Measurements from ENCODE around the gene ATOSB.

ATOSB gene

DNA sequence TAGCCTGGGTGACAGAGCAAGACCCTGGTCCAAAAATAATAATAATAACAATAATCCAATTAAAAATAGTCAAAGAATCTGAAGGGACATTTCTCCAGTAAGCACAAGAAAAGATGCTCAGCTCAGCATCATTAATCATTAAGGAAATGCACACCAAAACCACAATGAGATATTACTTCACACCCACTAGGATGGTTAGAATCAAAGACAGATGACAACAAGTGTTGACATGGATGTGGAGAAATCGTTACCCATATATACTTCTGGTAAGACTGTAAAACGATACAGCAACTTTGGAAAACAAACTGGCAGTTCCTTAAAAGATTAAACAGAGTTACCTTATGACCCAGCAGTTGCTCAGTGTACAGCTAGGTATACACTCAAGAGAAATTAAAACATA is 30.6 kb downstream of the ATOSB start:
- no peak for DNase-seq

DNA sequence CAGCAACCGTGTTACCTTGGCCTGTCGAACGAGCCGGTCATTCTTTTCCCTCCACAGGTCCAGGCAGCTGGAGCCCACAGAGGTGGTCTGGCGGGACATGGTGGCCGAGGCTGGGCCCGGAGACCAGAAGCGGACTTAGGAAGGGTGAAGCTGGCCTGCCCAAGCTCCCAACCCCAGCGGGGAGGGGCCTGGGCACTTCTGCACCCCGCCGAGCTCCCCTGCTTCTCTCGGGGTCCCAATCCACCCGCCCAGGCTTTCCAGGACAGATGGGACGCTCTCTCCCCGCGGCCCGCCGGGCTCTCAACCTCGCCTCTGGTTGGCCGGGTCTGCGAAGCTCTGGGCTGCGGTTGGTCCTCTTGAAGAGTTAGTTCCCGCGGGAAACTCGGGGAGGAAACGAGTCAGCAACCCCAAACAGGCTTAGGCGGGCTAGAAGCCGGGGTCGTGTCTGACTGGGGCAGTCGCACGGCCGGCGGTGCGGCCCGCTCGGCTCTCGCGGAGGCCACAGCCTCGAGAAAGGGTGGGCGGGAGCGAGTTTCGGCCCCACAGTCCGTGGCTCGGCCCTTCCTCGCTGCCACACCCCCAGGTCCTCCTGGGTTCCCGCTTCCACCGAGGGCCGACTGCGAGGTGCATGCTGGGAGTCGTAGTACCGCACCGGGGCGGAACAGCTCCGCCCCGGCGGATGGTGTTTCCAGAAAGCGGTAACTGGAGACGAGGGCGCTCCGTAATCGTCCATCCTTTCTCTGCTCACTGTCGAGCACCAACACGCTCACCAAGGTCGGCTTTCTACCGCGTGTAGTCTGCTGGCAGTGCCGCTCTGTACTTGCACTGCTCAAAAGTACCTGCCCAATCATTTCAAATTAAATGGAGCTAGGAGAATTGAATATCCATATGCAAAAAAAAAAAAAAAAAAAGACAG is 36.0 kb downstream of the ATOSB start, which contains the start of gene FANCG:
FANCG (minus strand) TSS at position 517 of the 916 bp plus-strand sequence; CDS start at position 99, 418 bp downstream.
- DNase-seq, result peak; percentile 98

DNA sequence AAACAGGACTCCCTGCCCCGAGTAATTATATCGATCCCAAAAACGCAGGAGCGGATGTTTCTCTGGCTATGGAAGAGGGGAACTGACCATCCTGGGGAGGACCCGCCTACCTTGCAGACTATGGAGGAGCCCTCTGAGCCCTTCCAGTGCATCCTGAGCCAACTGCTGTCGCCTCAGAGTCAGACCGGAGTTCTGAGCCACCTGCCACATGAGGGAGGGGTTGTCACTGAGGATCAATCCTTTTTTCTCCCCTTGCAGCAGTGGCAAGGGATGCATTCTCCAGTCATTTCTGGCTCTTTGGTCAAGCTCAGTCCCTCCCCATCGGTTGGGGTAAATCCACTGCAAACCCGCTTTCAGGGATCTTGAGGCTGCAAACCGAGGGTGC is 36.6 kb downstream of the ATOSB start:
- no peak for DNase-seq

DNA sequence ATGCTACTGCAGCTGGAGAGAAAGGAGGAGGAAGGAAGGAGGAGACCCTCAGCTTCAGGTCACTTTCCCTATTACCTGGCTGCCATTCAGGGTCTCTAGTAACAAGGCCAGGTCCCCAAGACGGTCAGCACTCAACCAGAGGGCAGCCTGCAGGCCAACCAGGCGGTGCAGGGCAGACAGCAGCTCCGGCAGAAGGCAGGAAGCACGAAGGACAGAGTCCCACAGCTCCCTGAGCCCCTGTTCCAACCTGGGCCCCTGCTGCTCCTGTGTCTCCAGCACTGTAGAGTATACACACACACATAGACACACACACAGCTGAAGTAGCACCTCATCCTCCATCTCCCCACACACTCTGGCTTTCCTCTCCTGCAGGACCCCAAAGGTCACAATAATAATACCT is 37.6 kb downstream of the ATOSB start:
- no peak for DNase-seq

DNA sequence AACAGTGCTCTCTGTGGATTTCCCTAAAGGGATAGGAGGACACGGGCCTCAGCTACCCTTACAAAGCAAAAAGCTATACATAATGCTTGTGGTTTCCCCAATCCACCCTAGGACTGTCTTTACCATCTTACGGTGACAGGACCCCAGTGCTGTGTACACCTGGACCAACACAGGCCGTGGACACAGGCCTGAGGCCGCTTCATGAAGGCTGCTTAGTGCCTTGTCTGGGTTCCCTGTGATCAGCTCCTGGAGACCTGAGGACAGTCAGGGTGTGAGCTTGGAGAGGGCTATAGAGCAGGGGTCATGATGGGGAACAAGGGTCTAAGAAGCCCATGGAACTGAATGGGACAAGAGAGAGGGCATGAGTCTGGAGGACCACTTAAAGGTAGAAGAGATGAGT is 38.8 kb downstream of the ATOSB start:
- no peak for DNase-seq

DNA sequence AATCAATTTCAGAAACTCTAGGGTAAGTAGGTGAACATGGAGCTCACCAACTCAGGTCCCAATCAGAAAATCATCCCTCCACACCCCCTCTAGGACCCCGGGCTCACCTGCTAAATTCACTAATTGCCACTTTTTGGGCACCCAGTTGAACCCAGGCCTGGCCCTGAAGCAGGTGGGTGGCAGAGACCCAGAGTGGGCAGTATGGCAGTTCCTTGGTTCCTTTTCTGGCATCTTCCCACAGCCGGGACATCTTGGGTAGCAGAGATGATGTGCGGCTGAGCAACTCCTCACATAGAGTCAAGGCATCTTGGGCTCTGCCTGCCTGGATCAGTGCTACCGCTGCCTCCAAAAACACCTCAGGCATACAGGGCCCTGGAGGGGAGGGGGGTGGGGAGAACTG is 40.3 kb downstream of the ATOSB start:
- DNase-seq, result no peak

DNA sequence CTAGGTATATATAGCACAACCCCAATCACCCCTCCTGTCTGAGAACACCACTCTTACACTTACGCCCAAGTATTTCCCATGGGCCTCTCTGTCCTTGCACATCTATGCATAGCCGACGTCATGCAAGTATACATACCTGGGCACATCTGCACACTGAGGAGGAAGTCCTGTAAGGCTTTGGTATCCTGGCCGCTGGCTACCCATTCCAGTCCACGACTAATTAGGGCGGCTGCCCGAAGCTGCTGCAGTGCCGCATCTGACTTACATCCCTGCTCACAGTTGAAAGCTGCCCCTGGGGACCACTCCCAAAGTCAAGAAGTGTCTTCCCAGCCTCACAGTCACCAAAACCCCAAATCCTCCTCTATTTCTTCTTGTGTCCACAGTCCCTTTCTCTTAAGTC is 40.9 kb downstream of the ATOSB start:
- DNase-seq, result no peak

DNA sequence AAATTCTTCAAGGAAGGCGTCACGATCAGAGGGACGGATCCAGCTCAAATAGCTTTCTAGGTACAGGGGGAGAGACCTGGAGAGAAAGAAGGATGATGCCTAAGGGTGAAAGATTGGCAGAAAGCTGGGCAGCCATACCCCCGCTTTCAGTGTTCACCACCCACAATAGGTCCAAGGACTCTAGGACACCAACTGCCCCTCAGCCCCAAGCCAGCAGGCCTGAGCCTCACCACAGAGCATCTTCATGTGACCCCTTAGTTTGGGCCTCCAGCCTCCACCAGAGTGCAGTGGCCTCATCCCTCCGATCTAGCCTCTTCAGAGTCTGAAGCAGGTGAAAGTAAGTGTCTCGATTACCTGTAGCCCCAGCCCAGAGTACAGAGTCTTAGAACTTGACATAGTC is 41.5 kb downstream of the ATOSB start:
- no peak for DNase-seq

DNA sequence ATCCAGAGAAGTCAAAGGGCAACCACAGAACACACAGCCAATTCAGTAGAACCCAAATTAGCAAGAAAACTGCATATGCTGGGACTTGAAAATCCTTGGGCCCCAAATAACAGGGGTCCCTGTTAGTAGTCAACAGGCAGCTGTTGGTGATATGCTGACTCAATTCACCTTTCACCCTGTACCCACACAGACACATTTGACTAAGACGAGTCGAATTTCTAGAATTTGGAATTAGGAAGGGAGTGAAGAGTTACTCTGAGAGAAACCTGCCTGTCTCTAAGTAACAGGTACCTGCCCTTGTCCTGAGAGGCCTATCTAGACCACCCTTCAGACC is 42.4 kb downstream of the ATOSB start:
- no peak for DNase-seq

DNA sequence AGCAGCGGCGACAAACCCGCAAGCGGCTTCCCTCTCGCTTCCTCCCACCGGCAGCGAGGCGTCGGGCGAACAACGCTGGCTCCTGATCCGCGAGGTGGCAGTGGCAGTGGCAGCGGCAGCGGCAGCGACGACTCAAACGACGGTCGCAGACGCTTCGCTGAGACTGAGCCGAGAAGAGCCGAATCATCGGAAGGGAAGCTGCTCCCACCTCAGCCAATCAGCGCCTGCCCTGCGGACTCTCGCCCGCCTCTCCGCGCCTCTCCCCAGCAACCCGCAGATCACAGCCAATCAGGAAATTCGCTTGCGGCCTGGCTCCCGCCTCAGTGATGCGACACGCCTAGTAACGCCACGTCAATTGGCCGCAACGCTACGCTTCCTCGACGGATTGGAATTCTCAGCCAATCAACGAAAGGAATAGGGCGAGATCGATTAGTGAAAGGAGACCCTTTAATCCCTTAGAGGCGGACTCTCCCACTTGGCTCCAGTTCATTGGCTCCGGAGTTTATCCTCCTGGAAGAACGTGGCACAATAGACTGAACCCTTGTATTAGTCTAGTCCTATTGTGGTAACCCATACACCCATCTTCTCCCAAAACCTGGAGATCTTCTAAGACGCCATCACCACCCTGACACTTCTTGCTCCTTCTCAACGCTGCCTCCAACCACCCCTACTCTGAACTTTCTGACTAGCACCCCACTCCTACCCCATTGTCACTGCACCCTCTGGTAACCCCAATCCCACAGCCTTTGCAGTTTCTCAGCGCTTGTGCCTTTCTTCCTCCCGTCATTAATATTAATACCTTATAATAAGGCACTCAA is 43.0 kb downstream of the ATOSB start, which contains the start of gene VCP:
VCP (minus strand) TSS at position 165 of the 818 bp plus-strand sequence. CDS start 272 bp downstream, outside the sequence.
- peak; percentile 99 for DNase-seq

DNA sequence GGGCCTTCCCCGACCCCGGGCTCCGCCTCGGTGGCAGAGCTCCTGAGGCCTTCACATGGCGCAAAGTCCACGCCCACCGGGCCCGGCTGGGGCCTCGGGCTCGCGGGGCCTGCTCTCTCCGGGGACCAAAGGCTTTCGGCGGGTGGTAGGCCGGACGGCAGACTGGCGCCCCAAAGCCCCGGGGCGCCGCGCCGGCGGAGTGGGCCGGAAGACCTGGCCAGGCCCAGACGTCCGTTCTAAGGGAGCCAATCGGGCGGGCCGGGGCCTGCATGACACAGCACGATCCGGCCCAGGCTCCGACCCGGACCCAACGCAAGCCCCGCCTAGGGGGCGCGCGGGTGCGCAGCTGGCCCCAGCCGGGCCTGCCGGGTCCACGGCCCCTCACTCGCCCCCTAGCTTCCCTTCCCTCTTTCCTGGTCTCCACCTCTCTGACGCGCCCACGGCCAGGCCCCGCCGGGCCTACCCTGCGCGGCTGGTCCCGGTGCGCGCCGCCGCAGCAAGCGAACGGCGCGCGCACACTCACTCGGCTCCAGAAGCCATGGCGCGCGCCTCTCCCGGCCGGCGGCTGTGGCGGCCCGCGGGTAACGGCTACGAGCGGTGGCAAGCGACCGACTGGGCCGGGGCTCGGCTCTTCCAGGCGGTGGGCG is 43.7 kb downstream of the ATOSB start:
- DNase-seq, result peak; percentile 96

DNA sequence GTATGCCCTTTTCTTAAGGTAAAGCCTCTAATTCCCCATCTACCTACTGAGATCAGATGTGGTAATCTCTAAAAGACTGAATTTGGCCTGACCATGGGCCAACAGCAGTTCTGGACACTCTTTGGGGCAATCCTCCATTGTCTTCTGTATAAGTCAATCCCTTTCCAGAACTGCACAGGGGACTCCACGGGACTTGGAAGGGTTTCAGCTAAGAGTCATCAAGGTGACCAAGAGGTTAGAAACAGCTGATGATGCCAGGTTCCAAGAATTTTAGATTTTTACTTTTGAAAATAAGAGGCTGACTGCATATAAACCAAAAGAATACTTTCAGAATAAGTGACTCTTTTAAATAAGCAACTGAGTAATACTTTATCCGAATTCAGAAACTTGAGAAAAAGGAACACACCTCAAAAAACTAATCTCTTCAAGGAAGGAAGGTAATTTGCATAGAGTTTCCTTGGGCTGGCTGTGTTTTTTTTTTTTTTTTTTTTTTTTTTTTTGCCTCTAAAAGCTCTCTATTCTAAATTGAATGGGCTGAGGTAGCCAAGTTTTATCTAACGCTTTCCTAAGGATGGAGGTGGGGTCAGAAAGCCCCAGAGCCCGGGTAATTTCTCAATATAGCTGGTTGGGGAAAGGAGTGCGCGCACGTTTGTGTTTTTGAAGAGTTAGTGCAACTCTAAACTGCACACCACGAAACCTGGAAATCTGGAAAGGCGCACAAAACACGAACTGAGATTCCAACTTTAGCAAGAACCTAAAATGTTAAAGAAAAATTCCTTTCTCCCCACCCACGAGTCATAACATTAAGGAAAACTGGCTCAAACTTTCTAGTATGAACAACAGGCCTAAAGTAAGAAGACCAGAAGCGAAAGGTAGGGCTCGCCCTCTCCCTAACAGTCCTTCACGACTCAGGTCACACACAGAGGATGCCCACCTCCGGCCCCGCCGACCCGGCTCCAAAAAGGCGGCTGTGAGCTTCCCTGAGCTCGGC is 44.5 kb downstream of the ATOSB start:
- no peak for DNase-seq

DNA sequence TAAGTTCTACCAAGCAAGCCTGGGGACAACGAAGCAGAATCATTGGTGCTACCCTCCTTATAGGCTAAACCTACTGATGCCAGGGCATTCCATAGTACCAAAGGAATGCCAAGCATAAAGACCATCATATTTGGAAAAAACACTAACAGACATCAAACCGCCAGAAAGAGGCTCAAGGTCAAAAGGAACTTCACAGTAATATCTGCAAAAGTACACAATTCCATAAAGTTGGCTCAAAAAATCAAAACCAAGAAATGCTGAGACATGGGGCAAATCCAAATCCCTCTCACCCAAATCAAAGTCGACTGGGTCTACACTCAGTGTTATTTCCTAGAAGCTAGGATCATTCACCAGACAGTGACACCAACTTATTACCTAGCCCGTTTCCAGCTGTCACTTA is 46.6 kb downstream of the ATOSB start:
- DNase-seq, result no peak

DNA sequence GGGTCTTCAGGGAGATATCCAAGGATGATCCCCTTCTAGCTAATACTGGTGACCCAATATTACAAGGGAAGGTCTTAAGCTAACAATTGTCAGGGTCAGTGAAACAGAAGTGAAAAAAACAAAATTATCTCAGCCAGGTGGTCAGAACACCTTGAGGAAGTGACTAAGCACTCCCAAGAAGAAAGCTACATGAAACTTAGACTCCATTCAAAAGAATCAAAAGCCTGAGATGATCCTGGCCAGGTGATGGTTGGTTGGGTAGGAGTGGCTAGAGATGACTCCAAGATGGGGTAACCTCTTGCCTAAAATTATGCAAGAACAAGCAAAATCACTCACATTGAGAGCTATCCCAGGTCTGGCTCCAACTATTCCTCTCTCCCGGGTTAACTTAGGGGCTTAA is 48.6 kb downstream of the ATOSB start:
- DNase-seq, result no peak

DNA sequence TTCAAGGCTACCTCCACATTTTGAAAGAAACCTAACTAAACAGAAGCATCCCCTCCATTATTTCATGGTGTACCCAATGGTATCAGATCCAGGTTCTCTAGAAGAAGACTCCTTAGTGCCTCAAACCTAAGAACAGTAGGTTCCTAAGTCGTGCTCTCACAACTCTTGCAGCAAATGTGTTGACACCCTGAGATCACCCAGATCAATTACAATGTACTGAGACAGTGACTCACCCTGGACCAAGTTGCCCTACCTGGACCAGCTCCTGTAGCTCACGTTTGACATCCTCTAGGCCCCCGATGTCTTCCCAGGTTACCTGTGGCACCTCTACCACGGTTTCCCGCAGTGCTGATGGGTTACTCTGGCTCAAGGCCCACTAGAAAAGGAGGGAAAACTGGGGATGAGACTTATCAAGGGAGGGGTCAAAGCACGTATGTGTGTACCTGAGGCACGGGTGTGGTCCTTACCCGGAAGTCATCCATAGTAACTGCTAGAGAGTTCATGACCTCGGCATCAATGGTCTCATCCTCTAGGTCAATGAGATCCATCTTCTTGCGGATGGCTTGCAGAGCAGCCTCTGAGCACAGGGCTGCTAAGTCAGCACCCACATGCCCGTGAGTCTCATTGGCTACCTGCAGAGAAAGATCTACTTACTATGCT is 55.0 kb downstream of the ATOSB start:
- no peak for DNase-seq

DNA sequence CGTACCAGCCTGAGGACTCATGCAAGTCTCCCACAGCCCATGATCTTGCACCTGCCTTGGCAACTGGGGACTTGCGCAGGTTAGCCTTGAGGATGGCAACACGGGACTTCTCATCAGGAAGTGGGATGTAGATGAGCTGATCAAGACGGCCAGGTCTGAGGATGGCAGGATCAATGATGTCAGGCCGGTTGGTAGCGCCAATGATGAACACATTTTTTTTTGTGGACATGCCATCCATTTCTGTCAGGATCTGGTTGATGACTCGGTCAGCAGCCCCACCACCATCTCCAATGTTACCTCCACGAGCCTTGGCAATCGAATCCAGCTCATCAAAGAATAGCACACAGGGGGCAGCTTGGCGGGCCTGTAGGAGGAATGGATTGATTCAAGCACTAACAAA is 56.2 kb downstream of the ATOSB start:
- DNase-seq, result no peak

DNA sequence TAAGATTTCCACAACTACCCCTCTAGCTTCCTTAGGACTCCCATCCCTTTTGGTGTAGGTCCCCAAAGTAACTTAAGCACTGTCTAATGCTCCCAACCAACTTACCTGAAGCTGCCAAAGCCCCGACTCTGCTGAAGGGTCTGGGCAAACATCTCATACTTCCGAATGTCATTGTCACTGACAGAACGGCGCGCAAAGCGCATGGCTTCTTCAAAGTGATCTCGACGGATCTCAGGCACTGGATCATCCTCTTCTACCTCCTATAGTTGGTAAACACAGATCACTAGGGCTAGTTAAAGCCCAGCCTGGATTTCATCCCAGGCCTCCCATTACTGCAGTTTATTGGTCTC is 58.4 kb downstream of the ATOSB start:
- no peak for DNase-seq

DNA sequence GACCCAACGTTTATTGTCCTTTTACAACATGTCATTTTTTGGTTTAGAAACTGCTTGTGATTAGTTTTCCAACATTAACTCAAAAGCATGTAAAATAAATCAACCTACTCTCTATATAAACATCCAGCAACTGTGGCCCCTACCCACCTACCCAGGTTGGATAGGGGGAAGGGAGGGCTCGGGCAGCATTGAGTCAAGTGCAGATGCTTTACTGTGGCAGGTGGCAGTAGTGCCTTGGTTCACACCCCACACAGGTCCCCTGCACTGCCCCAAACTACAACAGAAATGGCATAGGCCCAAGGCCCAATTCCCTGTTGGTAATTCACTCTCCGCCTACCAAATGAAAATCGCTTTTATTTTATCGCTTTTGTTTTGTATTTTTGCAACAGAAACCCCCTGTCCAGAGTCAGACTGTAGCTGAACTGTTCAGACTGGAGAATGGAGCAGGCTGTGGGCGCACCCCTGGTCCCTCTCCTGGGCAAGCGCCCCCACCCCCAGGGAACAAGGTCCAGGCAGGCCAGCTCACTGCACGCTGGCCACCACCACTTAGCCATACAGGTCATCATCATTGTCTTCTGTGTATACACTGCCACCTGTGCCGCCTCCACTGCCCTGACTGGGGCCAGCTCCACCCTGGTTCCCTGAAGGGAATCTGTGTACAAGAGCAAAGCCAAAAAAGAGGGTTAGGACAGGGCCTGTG is 58.9 kb downstream of the ATOSB start:
- DNase-seq, result no peak

DNA sequence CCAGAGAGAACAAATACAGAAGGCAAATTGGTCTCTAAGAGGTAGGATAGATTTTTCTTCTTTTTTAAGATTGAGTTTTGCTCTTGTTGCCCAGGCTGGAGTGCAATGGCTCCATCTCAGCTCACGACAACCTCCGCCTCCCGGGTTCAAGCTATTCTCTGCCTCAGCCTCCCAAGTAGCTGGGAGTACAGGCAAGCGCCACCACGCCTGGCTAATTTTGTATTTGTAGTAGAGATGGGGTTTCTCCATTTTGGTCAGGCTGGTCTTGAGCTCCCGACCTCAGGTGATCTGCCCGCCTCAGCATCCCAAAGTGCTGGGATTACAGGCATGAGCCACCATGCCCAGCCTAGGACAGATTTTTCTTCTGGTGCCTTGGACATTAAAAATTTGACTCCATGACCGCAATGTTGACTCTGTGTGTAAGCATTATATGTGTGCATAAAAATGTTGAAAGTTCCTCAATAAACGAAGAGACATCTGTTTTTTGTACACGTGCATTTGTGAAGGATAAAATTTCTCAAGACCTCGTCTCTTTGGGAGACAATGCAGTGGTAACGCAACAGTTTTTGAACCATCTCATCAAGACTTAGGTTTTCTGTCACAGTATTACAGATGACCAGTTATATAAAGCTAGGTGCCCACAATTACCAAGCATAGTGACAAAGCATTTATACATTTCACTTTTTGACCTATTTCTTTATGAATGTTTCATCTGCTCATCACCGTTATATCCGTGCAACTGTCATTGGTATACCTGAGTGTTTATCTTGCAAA is 60.6 kb downstream of the ATOSB start:
- no peak for DNase-seq

DNA sequence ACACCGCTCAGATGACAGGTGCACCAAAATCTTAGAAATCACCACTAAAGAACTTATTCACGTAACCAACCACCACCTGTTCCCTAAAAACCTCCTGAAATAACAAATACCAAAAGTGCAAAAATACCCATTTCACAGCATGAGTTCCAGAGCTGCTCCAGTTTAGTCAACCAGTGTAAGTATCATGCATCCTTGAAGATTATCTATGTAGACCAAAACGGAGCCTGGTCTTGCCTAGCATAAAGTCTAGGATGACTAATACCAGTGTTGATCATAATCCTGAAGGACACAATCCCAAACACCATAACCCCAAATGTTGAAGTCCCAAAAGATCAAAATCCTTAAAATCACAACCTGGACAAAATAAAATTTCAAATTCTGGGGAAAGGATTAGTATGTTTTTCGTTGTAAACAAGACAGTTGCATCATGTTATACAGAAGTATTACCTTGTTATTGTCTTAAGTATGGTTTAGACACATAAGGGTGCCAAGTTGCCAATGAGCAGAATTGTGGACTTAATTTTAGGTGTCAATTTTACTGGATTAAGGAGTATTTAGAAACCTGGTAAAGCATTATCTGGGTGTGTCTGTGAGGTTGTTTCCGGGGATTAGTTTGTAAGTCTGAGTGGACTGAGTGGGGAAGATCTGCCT is 61.4 kb downstream of the ATOSB start:
- no peak for DNase-seq
